HG02970 (cell line): ENCODE data around the gene SLC25A23.
"Not testable (repeated sequence)": the region's sequence is repeated elsewhere in the genome, so short reads cannot be mapped to it uniquely, and the experiment has no call there.

Source experiments
- ATAC-seq: cut with Tn5 transposase; IDR thresholded peaks from one replicate; pipeline ENCODE4 v1.9.1; 2021; ENCODE audit warnings: mild to moderate bottlenecking, moderate library complexity, moderate number of reproducible peaks; ENCODE audit not compliant: unreplicated experiment, low FRiP score

SLC25A23 gene

DNA sequence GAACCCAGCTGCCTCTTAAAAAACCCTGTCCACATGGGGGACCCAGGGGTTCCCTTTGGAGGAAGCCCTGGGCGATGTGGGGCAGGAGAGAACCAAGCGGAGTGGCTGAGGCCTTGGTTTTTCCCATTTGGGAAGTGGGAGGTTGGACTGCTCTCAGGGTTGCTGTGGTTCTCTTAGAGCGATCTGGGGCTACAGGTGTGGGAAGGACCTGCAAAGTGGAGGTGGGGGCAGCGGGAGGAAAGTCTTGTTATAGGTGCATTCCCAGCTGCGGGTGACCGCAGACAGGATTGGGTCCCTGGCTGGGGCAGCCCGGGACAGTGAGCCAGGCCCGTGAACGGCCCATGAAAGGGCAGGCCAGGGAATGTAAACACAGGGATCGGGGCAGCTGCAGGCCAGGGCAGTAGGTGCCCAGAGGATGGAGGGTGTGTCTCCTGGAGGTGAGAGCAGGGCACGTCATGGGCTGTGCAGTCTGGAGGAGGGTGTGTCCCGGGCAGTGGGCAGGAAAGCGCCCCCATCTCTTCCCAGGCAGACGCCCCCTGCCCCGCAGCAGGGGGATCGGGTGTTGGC, 814 bp downstream of the SLC25A23 start:
- no peak for ATAC-seq

- no peak for ATAC-seq
Measured at GRCh38 chr19:6457958-6458694, 1.5 kb downstream of the SLC25A23 start.

- no peak for ATAC-seq
Measured at GRCh38 chr19:6455924-6456323, 3.7 kb downstream of the SLC25A23 start.

GRCh38 chr19:6453951-6454565, 5.5 kb downstream of the SLC25A23 start:
- ATAC-seq: no peak

- ATAC-seq: no peak
Measured at GRCh38 chr19:6452899-6453298, 6.7 kb downstream of the SLC25A23 start.

- ATAC-seq: no peak
Measured at GRCh38 chr19:6452223-6452614, 7.4 kb downstream of the SLC25A23 start.

DNA sequence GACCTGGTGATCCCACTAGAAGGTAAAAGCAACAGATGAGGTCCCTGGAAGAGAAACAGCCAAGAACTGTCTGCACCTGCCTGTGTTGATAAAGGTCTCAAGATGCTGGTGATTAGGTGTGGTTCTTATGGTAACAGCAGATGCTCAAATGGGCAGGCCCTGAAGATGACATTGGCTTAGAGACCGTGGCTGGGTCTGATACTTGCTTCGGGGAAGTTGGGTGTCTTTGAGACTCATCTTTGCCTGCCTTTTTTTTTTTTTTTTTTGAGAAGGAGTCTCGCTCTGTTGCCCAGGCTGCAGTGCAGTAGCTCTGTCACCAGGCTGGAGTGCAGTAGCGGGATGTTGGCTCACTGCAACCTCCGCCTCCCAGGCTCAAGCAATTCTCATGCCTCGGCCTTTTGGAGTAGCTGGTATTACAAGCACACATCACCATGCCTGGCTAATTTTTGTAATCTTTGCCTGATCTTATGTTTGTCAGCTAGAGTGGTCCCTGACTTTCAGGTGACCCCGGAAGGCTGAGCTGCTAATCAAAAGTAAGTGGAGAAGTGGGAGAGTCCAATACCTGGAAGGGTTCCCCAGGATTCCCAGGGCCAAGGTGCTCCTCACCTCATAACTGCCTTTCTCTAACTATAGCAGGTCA, 7.9 kb downstream of the SLC25A23 start:
- ATAC-seq: no peak

DNA sequence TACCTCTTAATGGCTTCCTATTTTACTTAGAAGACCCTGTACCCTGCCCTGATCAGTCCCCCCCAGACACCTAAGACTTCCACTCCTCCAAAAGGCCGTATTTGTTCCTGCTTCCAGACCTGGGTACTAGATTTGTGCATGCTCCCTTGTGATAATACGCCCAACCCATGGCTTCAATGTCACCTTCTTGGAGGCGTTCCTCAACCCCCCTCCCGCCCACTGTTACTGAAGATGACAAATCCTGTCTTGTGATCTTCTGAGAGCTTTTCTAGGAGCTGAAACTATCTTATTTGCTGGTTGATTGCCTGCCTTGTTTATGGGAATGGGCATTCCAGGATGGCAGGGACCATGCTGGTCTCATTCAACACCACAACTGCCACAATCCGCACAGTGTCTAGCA, 9.4 kb downstream of the SLC25A23 start:
- ATAC-seq: no peak

DNA sequence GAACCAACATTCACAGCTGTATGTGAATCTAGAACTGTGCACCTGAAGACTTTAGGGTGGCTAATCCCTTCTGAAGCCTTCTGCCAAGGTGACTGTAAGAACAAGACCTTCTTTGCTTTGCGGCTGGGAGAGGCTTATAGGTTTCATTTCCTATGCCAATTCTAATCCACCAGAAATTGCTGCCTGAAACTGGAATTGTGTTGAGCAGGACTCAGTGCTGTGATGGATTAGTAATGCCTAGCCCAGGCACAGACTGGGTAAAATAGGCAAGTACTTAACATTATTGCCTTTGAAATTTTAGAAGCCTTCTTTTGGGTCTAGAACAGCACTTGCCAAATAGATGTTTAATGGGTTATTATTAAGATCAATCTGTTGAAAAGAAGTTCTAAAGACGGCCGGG, 11.5 kb downstream of the SLC25A23 start:
- no peak for ATAC-seq

DNA sequence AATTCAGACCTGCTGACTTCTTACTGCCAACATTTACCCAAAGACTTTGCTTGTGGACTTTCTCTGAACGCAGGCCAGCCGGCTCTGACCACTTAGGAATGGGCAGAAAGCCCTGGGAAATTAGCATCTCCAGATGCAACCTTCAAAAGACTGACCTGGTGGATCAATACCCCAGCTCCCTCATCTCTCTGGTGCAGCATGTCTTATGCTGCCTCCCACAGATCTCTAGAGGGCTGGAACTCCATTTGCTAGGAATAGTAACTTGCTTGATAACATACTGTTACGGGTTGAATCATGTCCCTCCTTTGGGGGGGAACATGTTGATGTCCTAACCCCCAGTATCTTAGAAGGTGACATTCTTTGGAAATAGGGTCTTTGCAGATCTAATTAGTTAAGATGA, 13.1 kb downstream of the SLC25A23 start:
- no peak for ATAC-seq

DNA sequence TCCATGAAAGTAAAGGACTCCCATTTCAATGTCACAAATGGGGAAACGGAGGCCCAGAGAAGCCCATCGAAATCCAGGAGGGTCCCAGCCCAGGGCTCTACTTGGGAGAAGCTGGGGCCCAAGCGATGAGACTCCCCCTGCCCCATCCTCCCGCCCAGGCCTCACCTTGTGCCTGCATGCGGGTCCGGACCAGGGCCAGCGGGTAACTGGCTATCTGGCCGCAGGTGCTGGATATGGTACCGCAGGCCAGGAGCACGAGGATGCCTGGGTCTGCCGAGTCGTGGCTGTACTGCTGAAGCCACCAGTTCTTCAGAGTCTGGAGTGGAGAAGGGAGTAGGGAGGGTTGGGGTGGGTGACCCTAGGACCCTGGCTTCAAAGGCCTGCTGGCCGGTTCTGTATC, 15.6 kb downstream of the SLC25A23 start:
- no peak for ATAC-seq

GRCh38 chr19:6442087-6442688, 17.4 kb downstream of the SLC25A23 start:
- no peak for ATAC-seq

- ATAC-seq: no peak
Measured at GRCh38 chr19:6440905-6441304, 18.7 kb downstream of the SLC25A23 start.

DNA sequence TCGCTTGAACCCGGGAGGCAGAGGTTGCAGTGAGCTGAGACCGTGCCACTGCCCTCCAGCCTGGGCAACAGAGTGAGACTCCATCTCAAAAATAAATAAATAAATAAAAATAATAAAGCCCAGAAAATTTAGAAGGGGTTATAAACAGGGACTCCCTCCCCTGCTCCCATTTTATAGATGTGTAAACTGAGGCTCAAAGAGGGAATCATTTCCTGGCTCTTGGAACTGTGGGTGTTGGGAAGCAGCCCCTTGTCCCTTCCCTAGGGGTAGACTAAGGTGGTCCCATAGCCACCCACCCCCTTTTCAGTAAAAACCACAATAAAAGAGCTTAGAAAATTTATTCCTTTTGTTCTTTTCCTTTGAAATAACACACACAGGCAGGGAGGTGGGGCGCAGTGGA, 19.8 kb downstream of the SLC25A23 start:
- no peak for ATAC-seq

GRCh38 chr19:6433663-6434062, 25.9 kb downstream of the SLC25A23 start, which contains the start of gene SLC25A41:
TSS of gene SLC25A41 (minus strand) at chr19:6433763. CDS start at chr19:6433693, 70 bp downstream.
- ATAC-seq: no peak

- no peak for ATAC-seq
Measured at GRCh38 chr19:6433165-6433564, 26.4 kb downstream of the SLC25A23 start.

DNA sequence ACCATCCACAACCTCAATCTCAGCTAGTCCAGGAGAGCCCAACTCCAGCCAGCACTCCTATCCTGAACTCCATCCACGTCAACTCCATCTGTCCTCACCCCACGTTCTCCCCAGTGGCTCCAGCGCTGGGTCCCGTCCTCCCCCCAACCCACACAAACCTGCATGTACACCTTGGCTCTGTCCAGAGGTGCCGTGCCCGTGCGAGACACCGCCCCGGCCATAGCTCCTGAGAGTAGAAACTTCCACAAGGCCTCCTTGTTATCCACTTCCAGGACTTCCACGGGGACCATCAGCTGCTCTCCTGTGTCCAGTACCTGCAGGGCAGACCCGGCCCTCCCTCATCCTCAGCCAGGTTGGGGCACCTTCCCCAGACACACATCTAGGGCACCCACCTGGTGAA, 27.7 kb downstream of the SLC25A23 start:
- no peak for ATAC-seq

- ATAC-seq: no peak
Measured at GRCh38 chr19:6429419-6430221, 30.0 kb downstream of the SLC25A23 start.

DNA sequence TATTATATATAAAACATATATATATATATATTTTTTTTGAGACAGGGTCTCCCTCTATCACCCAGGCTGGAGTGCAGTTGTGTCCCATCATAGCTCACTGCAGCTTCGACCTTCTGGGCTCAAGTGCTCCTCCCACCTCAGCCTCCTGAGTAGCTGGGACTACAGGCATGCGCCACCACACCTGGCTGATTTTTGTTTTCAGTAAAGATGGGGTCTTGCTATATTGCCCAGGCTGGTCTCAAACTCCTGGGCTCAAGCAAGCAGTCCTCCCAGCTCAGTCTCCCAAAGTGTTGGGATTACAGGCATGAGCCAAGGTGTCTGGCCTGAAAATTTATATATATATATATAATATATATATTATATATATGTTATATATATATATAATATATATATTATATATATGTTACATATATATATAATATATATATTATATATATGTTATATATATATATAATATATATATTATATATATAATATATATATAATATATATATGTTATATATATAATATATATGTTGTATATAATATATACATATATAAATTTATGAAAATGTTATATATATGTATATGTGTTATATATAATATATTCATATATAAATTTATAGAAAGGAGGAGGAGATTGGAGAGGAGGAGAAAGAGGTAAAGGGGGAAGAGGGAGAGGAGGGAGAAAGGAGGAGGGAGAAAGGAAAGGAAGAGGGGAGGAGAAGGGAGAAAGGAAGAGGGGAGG, 30.7 kb downstream of the SLC25A23 start:
- not testable (repeated sequence) for ATAC-seq

- ATAC-seq: no peak
Measured at GRCh38 chr19:6427131-6427530, 32.5 kb downstream of the SLC25A23 start.
